Right renal pelvis (tissue), 4 donors: ENCODE results near the gene ZDHHC17. TPM values are rescaled to one million over a fixed set of nuclear protein-coding genes. Genes with fewer than 3 reads are reported as not detected.
A peak's percentile ranks its signal among the peaks of the same experiment; 100 is the strongest.

Experiments used
- DNase-seq, 4 donors: peaks; one replicate each; pipeline ENCODE4 v3.0.0-alpha.2; 2013; ENCODE audit warnings: low read depth in 4 of 4, low spot score in 3 of 4, missing footprints in 1 of 4
- polyA plus RNA-seq, 4 donors: library from polyadenylated mRNA; unstranded; fragments of 120-200 nt; gene quantifications; one replicate each; pipeline ENCODE4 v1.2.1, GENCODE V29; 2013; ENCODE audit not compliant: insufficient read length in 4 of 4

Gene ZDHHC17
- polyA plus RNA-seq, 4 donors: 57.0 to 71.5 (median 70.9) TPM

DNA sequence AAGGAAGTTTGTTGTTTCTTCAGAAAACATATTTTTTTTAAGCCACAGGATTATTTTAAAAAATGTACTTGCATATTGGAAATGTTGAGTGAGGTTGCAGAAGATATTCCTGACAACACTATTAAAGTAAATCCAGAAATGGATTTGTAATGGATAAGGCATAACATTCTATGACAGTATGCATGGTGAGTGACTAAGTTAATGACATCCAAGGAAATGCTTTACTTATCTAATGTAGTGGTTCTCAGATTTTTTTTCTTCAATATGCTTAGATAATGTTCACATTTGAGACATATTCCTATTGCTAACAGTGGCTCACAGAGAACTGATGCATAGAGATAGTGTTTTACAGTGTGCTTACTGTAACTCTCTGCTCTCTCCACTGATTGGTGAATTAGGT lies 49.4 kb downstream of the ZDHHC17 start:
- DNase-seq: no peak

DNA sequence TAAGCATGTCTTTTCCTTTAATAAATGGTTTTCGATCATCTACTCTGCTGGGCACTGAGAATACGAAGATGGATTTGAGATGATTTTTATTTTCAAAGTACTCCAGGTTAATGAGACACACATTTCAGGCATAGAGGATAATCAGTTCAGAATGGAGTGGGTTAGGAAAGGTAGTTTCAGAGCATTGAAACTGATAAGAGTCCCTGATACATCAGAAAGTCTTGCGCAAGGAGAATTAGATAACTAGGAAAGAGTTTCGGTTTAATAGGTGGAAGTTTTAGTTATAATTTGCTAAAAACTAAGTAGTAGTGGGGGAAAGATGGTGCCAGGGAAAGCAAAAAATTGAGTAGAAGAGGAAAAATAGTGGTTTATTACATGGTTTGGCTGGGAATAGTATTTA lies 50.1 kb downstream of the ZDHHC17 start:
- no peak for DNase-seq

DNA sequence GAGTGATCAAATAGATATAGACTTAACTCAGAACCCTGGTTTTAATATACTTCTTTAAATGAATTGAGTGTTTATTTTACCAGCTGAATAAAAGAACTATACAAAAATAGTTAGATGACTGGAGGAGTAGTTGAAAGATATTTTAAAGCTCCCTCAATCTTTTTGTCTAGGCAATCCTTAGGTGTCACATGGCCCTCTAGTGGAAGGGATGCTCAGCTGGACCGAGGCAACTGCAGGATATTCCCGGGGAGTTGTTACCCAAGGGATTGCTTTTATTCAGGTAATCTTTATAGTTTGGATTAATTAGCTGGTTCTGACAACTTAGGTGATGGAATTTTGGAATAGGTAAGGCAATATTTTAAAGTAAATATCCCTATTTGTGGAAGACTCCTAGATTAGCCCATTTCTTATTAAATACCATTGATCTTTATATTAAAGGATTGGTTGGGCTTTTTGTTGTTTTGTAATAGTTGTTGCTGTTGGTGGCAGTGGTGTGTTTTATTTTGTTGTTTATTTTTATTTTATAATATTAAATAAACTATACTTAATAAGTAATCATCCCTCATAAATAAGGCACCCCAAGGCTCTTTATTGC lies 57.1 kb downstream of the ZDHHC17 start:
- no peak for DNase-seq

DNA sequence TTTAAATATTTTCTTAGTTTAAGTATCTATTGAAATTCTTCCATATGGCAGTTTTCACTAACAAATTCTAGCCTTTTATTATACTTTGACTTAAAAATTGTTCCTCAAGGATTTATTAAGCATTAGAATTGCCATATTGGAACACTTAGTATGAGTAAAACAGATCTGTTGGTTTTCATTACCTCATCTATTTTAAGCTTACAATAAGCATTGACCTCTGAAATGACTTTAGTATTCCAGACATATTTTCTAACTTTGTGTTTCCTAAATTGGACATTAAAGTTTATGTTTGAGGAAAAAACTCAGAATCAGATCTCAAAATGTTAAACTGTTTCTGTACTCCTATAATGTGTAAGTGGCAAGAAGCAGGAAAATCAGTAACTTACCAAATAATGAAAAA lies 66.5 kb downstream of the ZDHHC17 start:
- no peak for DNase-seq

DNA sequence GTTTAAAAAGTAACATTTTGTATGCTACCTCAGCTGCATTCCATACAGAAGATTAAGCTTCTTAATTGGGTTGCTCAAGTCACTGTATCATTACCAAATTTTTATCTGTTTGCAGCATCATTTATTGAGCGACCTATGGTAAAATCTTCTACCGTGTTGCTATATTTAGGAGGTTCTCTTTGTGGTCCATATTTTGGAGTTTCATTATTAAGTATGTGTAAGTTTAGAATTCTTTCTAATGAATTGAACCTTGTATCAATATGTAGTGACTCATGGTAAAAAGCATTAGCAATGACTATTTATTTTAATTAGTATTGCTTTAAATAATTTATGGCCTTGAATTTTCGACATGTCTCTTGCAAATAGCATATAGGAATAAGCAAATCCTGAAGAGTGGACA lies 72.7 kb downstream of the ZDHHC17 start:
- DNase-seq: no peak

DNA sequence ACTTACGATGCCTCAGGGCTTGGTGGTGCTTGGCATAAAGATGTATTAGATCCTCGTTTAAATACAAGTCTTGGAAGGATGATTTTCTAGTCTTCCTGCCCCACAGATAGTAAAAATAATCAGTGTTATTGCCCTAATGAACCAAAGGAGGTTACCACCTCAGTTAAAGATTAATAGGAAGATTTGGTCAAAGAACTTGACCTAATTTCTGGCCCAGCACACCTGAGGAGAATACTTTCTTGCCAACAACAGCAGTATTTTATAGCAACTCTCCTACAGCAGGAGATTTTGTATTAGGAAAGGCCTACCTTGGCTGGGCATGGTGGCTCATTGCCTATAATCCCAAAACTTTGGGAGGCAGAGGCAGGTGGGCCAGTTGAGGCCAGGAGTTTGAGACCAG lies 83.3 kb downstream of the ZDHHC17 start:
- no peak for DNase-seq

DNA sequence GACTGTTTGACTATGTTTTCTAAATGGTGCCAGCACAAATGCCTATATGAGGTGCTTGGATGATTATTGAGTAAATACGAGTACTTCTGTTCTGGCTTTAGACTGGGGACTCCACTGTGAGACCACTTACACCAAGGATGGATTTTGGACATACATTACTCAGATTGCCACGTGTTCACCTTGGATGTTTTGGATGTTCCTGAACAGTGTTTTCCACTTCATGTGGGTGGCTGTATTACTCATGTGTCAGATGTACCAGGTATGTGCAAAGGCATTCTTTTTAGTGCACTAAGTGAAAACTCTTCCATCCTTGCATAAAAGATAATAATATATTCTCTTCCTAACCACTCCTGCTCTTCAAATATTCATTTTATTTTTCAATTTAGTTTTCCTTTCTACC lies 84.2 kb downstream of the ZDHHC17 start:
- DNase-seq: no peak

DNA sequence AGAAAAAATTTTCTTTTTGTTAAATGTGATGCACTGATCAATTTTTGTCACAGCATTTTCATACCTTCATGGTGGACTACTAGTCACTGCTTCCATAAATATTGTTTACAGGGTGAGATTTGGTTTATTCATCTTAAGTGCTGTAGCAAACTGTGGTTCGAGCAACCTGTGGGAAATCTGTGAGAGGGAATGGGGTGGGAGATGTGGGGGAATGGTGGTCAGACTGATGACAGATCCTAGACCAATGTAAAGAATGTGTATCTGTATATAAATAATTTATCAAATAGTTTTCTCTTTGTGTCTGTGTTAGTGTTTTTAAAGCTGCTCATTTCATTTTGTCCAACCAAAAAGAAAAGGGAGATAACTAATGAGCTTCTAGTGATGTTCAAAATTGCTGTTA lies 88.2 kb downstream of the ZDHHC17 start:
- DNase-seq: no peak

DNA sequence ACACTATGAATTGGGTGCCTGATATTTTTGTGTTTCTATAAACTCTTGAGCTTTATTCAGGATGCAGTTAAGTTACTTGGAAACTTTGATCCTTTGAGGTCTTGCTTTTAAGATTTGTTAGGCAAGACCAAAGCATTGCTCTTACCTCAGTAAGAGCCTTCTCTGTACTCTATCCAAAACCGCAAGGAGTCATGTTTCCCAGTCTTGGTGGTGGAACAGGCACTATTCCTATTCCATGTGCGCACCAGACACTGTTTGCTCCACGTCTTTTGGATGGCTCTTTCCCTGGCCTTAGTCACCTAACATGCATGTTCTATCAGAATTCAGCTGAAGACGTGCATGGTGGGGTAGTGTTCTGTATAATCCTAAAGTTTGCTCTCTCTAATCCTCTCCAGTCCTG lies 91.4 kb downstream of the ZDHHC17 start:
- no peak for DNase-seq

DNA sequence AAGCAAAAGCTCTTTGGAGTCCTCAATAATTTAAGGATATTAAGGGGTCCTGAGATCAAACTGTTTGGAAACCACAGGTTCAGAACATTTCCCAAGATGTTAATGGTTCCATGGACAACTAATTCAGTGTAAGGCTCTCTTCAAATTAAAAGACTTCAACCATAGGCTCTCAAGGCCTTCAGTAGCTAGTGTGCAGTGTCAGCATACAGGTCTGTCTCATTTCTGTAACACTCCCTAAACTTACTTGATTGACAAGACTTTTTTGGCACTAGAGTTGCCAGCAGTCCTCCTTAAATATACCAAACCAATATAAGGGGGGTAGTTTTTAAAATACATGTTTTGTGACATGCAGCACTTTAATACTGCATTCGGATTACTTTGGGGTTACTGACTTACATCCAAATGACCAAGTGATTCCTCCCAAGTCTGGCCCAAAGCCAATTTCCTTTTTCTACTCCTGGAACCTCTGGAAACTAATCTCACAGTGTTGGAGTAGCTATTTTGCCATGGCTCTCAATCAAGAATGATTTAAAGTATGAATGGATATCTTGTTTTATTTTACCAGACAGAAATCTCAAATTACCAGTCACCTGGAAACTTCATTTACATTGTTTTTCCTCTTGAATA lies 92.2 kb downstream of the ZDHHC17 start:
- DNase-seq: no peak

DNA sequence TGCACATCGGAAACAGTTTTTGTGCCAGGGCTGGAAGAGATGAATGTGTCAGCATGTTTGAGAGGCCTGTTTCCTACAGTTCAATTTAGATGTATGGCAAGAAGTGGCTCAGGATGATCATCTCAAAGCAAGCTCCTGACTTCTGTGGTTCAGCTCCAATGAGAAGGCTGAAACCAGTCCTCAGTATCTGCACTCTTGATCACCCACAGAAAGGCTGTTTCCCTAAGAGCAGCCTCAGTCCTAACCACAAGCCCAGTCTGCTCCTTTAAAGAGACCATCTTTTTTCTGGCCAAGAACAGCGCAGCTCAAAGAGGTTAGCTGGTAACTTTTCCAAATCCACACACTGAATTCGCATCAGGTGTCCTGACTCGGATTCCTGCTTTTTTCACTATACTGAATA lies 95.7 kb downstream of the ZDHHC17 start:
- DNase-seq: no peak

DNA sequence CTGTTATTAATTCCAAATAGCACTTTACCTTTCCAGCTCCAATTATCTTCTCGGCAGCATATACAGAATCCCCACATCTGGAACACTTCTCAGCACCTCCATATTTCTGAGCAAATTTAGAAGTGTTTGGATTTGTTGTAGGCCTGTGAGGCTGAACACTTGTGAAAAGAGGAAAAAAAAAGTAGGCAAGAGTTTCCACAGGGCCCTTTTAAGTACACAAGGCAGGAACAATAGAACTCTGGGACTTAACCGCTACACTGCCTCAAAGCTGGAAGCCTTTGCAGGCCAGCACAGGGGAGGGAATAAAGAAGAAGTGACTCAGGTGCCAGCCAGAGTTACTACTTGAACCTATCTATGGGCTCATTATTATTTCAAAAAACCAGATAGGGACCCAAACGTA lies 96.3 kb downstream of the ZDHHC17 start:
- DNase-seq: no peak

DNA sequence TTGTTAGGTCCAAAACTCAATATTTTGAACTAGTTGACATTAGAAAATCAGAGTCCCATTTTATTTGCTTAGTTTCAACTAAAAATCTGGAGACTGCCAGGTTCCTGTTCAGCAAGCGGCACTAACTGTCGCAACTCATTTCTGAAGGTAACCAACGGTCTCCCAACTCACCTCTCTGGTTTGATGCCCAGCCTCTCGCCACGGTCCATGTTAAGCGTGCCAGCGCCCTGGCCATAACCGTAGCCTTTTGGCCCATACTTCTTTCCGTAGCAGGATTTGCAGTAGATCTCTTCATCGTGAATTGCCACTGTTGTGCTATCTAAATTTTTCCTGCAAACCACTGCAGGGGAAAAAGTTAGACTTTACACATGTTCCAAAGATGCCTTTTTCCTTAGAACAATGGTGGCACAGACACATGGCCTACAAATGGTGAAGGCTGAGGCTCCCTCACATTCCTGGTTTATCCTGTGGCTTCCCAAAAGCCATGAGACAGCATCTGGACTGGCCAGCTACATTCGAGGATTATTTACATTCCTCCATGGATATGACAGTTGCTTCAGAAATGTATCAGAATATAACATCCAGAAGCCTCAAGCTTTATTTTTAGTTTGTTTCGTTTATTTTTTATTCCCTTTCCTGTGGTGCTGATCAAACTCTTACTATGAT lies 99.2 kb downstream of the ZDHHC17 start:
- no peak for DNase-seq

DNA sequence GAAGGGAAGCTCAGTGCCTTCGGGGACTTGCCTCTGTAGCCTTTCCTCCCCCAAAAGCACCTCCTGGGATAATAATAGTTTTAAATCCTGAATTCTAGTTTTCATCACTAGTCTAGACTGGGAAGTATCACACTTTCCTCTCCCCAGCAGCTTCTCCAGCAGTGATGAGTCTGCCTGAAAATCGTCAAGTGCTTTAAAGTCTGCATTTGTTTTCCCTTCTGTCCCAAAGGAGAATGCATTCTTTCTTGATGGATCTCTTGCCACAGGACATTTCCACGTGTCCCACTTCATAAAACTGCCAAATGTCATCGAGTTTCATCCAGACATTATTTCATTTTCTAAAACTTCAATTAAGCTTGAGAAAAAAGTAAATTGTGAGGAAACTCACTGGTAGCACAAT lies 99.9 kb downstream of the ZDHHC17 start:
- no peak for DNase-seq

DNA sequence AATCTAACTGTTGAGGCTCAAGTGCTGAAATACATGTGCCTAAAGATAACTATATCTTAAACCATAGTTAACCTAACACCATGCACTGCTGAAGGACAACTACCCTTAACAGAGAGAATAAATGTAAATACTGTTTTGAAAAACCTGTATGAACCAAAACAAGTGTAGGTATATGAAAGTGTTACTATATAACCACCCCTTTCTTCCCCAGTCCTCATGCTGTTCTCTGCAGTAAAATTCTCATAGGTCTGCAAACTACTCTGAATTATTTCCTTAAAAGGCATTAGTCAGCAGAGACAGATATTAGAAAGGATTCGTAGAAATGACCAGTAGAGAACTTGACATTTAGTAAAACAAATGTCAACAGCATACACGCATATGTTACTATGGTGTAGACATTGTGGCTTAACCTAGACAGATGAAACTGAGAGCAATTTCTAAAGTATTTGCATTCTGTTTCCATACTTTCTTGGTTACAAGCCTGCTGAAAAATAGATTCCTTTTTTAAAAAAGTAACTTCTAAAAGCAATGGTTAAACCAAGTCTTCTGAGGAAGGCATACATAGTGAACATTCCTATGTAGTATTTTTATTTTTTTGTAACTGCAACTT lies 101.0 kb downstream of the ZDHHC17 start:
- no peak for DNase-seq

DNA sequence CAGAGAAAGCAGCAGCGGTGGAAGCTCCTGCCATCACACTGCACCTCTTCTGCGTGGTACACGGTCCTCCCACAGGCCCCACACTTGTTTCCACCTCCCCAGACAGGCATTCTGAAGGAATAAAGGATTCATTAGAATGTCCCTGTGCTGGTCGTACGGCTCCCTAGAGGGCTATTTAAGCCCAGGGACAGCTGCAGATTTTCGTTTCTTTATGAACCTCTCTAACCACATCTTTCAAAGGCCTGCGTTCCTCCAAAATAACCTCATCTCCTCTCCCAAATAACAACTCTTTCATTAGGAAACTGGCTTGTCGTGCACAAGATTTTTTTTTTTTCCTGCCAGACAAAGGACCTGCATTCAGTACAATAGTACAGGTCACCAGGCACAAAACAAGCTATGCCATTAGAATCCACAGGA lies 102.2 kb downstream of the ZDHHC17 start:
- no peak for DNase-seq

DNA sequence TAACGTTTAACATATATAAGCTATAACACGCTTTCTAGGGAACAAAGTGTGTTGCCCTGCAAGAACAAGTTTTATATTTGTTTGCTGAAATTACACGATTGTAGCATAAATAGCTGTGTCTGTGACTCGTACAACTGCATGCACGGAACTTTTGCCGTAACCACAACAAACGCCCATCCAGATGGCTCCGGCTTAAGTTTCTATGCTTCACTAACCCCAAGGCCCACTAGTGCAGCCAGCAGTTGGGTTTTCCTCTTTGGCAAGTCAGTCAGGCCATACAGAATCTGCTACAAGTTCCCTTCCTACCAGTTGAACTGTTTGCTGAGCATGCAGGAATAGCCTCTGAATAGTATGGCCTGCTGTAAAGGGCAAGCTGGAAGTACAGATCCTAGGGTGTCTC lies 102.8 kb downstream of the ZDHHC17 start:
- DNase-seq: peak in 1 of 4 donors; percentile 63

DNA sequence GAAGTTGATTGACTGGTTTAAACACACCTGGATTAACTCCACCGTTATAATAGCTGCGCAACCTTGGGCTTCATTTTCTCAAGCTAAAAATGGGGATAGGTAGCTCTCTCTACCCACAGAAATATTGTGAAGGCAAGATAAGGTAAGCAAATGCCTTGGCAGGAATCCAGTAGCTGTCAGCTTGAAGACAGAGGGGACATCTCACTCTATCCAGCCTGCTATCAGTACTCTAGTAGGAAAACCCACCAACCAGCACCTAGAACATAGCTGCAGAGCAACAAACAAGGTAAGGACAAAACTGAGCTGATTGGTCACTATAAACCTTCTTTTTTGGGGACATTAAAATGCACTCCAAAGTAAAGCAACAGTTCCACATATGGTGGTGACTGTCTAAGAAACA lies 107.2 kb downstream of the ZDHHC17 start:
- DNase-seq: no peak

DNA sequence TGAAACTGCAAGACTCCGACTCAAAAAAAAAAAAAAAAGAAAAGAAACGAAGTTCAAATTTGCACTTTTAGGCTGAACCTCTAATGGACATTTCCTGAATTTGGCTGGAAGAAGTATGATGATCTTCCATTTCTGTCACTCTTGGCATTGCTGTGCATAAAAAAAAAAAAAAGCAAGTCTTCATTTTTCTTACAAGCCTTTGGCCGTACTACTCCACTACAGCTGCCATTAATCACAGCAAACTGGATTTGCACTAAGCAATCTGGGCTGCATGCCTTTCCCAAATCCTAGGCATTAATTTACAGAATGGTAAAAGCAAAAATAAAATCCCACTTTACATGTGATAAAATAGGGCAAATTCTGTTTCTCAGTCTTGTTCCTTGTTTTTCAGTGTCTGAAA lies 107.8 kb downstream of the ZDHHC17 start:
- no peak for DNase-seq

DNA sequence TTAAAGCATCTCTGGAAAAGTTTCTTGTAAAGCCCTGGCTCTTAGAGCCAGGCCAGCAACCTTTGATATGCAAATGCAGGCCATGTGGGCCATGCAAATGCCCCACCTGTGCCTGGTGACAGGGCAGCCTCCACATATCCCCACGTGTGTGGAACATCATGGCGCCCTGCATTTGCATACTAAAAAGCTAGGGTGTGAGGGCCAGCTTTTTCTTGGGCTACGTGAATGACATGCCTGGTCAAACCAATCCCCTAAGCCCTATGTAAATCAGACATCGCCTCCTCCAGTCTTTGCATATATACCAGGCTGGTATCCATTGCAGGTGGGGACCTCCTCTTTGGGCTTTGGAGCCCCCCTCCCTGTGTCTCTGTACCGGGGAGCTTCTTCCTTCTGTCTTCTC lies 108.5 kb downstream of the ZDHHC17 start:
- no peak for DNase-seq

DNA sequence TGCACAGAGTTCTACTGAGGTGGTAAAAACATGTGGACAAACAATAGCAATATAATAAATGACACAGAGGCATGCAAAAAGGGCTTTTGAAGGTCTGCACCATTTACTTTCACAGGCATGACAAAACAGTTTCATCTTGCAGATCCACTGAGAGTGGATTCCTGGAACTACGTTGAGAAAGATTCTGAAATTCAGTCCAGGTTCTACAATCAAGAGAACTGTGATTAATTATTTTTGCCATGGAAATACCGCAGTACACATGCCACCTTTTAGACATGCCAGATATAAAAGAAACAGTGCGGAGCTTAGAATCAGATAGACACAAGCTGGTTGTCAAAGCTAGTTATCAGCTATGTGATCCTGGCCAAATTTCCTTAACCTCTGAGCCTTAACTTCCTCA lies 110.1 kb downstream of the ZDHHC17 start:
- no peak for DNase-seq
